Measurements from ENCODE around the gene DDX31. TPM values are rescaled to one million over a fixed set of nuclear protein-coding genes. Genes with fewer than 3 reads are reported as not detected.
A peak's percentile ranks its signal among the peaks of the same experiment; 100 is the strongest.
"Not testable (repeated sequence)": the region's sequence is repeated elsewhere in the genome, so short reads cannot be mapped to it uniquely, and the experiment has no call there.

Gene DDX31
- 15.4 TPM for total RNA-seq (ENCODE audit: insufficient read depth, low replicate concordance)

GRCh38 chr9:132669698-132670456 is at the start of gene DDX31:
Gene DDX31, minus strand, starts transcription at chr9:132669983. Its CDS starts 49 bp downstream, at chr9:132669934.
- DNase-seq (ENCODE audit: low spot score) = peak; percentile 87

- not testable (repeated sequence) for DNase-seq (ENCODE audit: low spot score)
These were observed 48.7 kb upstream of the DDX31 start for GRCh38 chr9:132718381-132718928.

GRCh38 chr9:132717326-132717945 is 47.7 kb upstream of the DDX31 start:
- no peak for DNase-seq (ENCODE audit: low spot score)

- DNase-seq (ENCODE audit: low spot score) = no peak
These were observed 46.2 kb upstream of the DDX31 start for GRCh38 chr9:132716007-132716406.

GRCh38 chr9:132712753-132713152 is 43.0 kb upstream of the DDX31 start:
- no peak for DNase-seq (ENCODE audit: low spot score)

- DNase-seq (ENCODE audit: low spot score) = no peak
These were observed 42.1 kb upstream of the DDX31 start for GRCh38 chr9:132711846-132712245.

GRCh38 chr9:132711152-132711551 is 41.4 kb upstream of the DDX31 start:
- not testable (repeated sequence) for DNase-seq (ENCODE audit: low spot score)

- no peak for DNase-seq (ENCODE audit: low spot score)
These were observed 40.5 kb upstream of the DDX31 start for GRCh38 chr9:132710333-132710732.

- no peak for DNase-seq (ENCODE audit: low spot score)
These were observed 39.1 kb upstream of the DDX31 start for GRCh38 chr9:132708769-132709430.

- no peak for DNase-seq (ENCODE audit: low spot score)
These were observed 38.5 kb upstream of the DDX31 start for GRCh38 chr9:132708239-132708638.

GRCh38 chr9:132703336-132703735 is 33.6 kb upstream of the DDX31 start:
- no peak for DNase-seq (ENCODE audit: low spot score)

- DNase-seq (ENCODE audit: low spot score) = no peak
These were observed 32.5 kb upstream of the DDX31 start for GRCh38 chr9:132702254-132702653.

- DNase-seq (ENCODE audit: low spot score) = no peak
These were observed 30.2 kb upstream of the DDX31 start for GRCh38 chr9:132699956-132700355.

- DNase-seq (ENCODE audit: low spot score) = peak; percentile 66
These were observed 29.2 kb upstream of the DDX31 start for GRCh38 chr9:132698989-132699388.

- no peak for DNase-seq (ENCODE audit: low spot score)
These were observed 27.4 kb upstream of the DDX31 start for GRCh38 chr9:132697230-132697629.

- no peak for DNase-seq (ENCODE audit: low spot score)
These were observed 24.4 kb upstream of the DDX31 start for GRCh38 chr9:132694144-132694543.

- DNase-seq (ENCODE audit: low spot score) = no peak
These were observed 20.9 kb upstream of the DDX31 start for GRCh38 chr9:132690696-132691095.

- DNase-seq (ENCODE audit: low spot score) = no peak
These were observed 14.1 kb upstream of the DDX31 start for GRCh38 chr9:132683873-132684272.

- DNase-seq (ENCODE audit: low spot score) = no peak
These were observed 11.8 kb upstream of the DDX31 start for GRCh38 chr9:132681561-132681960.

GRCh38 chr9:132679946-132680625 is 10.3 kb upstream of the DDX31 start:
- DNase-seq (ENCODE audit: low spot score) = no peak

- no peak for DNase-seq (ENCODE audit: low spot score)
These were observed 8.2 kb upstream of the DDX31 start for GRCh38 chr9:132677976-132678375.

- DNase-seq (ENCODE audit: low spot score) = no peak
These were observed 4.7 kb upstream of the DDX31 start for GRCh38 chr9:132674485-132674884.

Measured in umbilical cord (tissue), 2 donors.